Endothelial cell of umbilical vein (primary cell): ENCODE measurements around the gene PTPN12.

Experiments
- CTCF ChIP-seq, 2 donors: IDR thresholded peaks; 1 replicate in 1 of 2; 2 replicates in 1 of 2; pipeline ENCODE4 v1.5.1; 2011; ENCODE audit warnings: low read length in 2 of 2, mild to moderate bottlenecking in 2 of 2, moderate library complexity in 2 of 2, control low read depth in 1 of 2, inconsistent platforms in 1 of 2, low read depth in 1 of 2; ENCODE audit not compliant: insufficient read depth in 1 of 2; ENCODE audit errors: extremely low read depth in 1 of 2
- EZH2 ChIP-seq: IDR thresholded peaks from 2 replicates; pipeline ENCODE4 v1.6.1; 2012; ENCODE audit warnings: borderline replicate concordance, low read depth, mild to moderate bottlenecking, moderate library complexity, low read length, inconsistent platforms; ENCODE audit not compliant: severe bottlenecking
- FOS ChIP-seq: IDR thresholded peaks from 2 replicates; pipeline ENCODE4 v1.6.1; 2011; ENCODE audit warnings: mild to moderate bottlenecking, low read length, moderate library complexity, borderline replicate concordance; ENCODE audit not compliant: insufficient read depth
- GATA2 ChIP-seq: IDR thresholded peaks from 2 replicates; pipeline ENCODE4 v1.7.0; 2011; ENCODE audit warnings: low read depth, mild to moderate bottlenecking, moderate library complexity, mixed read lengths, low read length; ENCODE audit not compliant: insufficient read length, insufficient read depth
- MYC ChIP-seq: IDR thresholded peaks from one replicate; pipeline ENCODE4 v1.6.1; 2011; ENCODE audit warnings: mild to moderate bottlenecking, low read depth, low read length
- POLR2A ChIP-seq: IDR thresholded peaks from 2 replicates; pipeline ENCODE4 v1.6.1; 2012; ENCODE audit warnings: low read depth, mild to moderate bottlenecking, control low read depth, low read length
- POLR2AphosphoS5 ChIP-seq: IDR thresholded peaks from 2 replicates; pipeline ENCODE4 v1.6.1; 2012; ENCODE audit warnings: low read depth, mild to moderate bottlenecking, control low read depth, low read length, moderate library complexity; ENCODE audit not compliant: insufficient read depth
- TF ChIP-seq, protein P1 (sequence below): IDR thresholded peaks from 2 replicates; pipeline ENCODE4 v1.6.1; 2011; ENCODE audit not compliant: insufficient read depth, insufficient read length

GRCh38 chr7:77563275-77563674 lies 26.2 kb downstream of the PTPN12 start:
- TF ChIP-seq POLR2A: no peak
- TF ChIP-seq POLR2AphosphoS5: no peak
- TF ChIP-seq CTCF (IDR thresholded peaks at IDR 0.05; ENCODE audit: extremely low read depth in 1 of 2, insufficient read depth in 1 of 2, low read depth in 1 of 2, low read length in 2 of 2): no peak
- no peak for TF ChIP-seq EZH2
- no peak for TF ChIP-seq FOS
- TF ChIP-seq MYC: no peak
- TF ChIP-seq, protein P1, sequence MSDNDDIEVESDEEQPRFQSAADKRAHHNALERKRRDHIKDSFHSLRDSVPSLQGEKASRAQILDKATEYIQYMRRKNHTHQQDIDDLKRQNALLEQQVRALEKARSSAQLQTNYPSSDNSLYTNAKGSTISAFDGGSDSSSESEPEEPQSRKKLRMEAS: no peak
- TF ChIP-seq GATA2: no peak
